Right cardiac atrium (tissue), 5 donors: ENCODE data around the gene ADAM8. TPM values are rescaled to one million over a fixed set of nuclear protein-coding genes. Genes with fewer than 3 reads are reported as not detected.

Source experiments
- ATAC-seq, 2 donors: fragments of 200-7000 bp; cut with Tn5 transposase; one replicate each; pipeline versions ENCODE4 v1.8.0 to v1.9.1; 2020; ENCODE audit warnings: moderate library complexity in 2 of 2, mild to moderate bottlenecking in 1 of 2
- DNase-seq, 3 donors: peaks; one replicate each; pipeline ENCODE4 v3.0.0-alpha.2; 2020
- H3K27ac ChIP-seq: one replicate; pipeline ENCODE4 v1.5.1; 2013; ENCODE audit warnings: mild to moderate bottlenecking, low read length, control low read depth, moderate library complexity
- H3K27me3 ChIP-seq: one replicate; pipeline ENCODE4 v1.6.1; 2013; ENCODE audit not compliant: control insufficient read depth, insufficient read depth
- H3K4me1 ChIP-seq: one replicate; pipeline ENCODE4 v1.6.1; 2013; ENCODE audit warnings: low read length; ENCODE audit not compliant: control insufficient read depth, insufficient read depth
- H3K4me3 ChIP-seq: one replicate; pipeline ENCODE4 v1.5.1; 2013; ENCODE audit warnings: low read length, control low read depth
- H3K9me3 ChIP-seq: one replicate; pipeline ENCODE4 v1.6.1; 2013; ENCODE audit warnings: low read length; ENCODE audit not compliant: control insufficient read depth
- WGBS: extraction: QIAGEN DNeasy Blood & Tissue Kit; methylation state at CpG from one replicate; pipeline ENCODE4 v1.1.7; 2013; 5-methylcytosine and 5-hydroxymethylcytosine counted together
- intact Hi-C, 4 donors: fragments of 100-400 bp; cut with DNase I; formaldehyde crosslinking; loops; one replicate each; pipeline versions ENCODE4 v1.11.0 to v1.14.0; 2022 to 2023
- polyA plus RNA-seq: library from polyadenylated mRNA; stranded (reverse); fragments of 200-250 nt; gene quantifications from one replicate; pipeline ENCODE4 v1.2.3, GENCODE V29; 2013
- total RNA-seq, 4 donors: library from RNA; stranded (reverse); fragmentation: NEBNext Ultra II Directional; extraction: Animal tissue kit (Norgen Biotek cat#: 25700); gene quantifications; one replicate each; pipeline ENCODE4 v1.2.1, GENCODE V29; 2021
- donor health status: healthy with polysubstance abuse.
- donor health status: DM: no; HTN: yes; CAD: no.
- donor health status: DM: no; HTN: no; CAD: no.
- donor health status: DM: no; HTN: yes; CAD: no; lungs with severe emphysema.
- donor health status: DM: yes; HTN: yes; CAD: no.

ADAM8 gene
- total and polyA plus RNA-seq, 5 donors = 0.50 to 2.1 (median 1.4) TPM

GRCh38 chr10:133281628-133282372 is 5.1 kb upstream of the ADAM8 start:
- ATAC-seq (no peak), DNase-seq (peak in 1 of 3 donors; percentile 40)
- no peak overlapping the region for H3K4me3 ChIP-seq
- H3K9me3 ChIP-seq = no peaks in the 10 kb centered on the region
- intact Hi-C loops = no loop called here
- H3K4me1 ChIP-seq = no peaks in the 10 kb centered on the region
- WGBS = 92% methylated on average over 38 of the region's 38 CpGs
- no peaks in the 10 kb centered on the region for H3K27me3 ChIP-seq
- H3K27ac ChIP-seq = no peak overlapping the region

DNA sequence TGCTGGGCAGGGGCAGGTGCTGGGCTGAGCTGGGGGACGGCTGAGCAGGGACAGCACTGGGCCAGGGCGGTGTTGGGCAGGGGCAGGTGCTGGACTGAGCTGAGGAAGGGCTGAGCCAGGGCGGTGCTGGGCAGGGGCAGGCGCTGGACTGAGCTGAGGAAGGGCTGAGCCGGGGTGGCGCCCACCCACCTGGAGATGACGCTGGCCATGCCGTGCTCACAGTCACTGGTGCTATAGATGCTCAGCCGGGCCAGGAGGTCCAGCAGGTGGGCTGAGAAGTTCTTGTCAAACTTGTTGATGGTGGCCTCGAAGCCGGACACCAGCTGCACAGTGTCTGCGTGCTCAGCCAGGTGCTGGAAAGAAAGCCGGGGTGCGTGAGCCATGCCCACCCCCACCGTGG is 4.4 kb upstream of the ADAM8 start:
- Histone ChIP-seq H3K4me1 (no peaks in the 10 kb centered on the region), H3K4me3 (no peak overlapping the region), H3K27me3 (no peaks in the 10 kb centered on the region), H3K9me3 (no peaks in the 10 kb centered on the region), H3K27ac (no peak overlapping the region)
- intact Hi-C loops = no loop called here
- ATAC-seq = no peak
- no peak for DNase-seq
- WGBS = 95% methylated on average over 15 of the region's 15 CpGs

- DNase-seq (peak in 1 of 3 donors; percentile 54), ATAC-seq (no peak)
- intact Hi-C loops = no loop called here
- Histone ChIP-seq H3K9me3 (no peaks in the 10 kb centered on the region), H3K27ac (no peak overlapping the region), H3K4me1 (no peaks in the 10 kb centered on the region), H3K4me3 (no peak overlapping the region), H3K27me3 (no peaks in the 10 kb centered on the region)
- 96% methylated on average over 10 of the region's 10 CpGs for WGBS
Observed at GRCh38 chr10:133280391-133281059, 3.9 kb upstream of the ADAM8 start.

DNA sequence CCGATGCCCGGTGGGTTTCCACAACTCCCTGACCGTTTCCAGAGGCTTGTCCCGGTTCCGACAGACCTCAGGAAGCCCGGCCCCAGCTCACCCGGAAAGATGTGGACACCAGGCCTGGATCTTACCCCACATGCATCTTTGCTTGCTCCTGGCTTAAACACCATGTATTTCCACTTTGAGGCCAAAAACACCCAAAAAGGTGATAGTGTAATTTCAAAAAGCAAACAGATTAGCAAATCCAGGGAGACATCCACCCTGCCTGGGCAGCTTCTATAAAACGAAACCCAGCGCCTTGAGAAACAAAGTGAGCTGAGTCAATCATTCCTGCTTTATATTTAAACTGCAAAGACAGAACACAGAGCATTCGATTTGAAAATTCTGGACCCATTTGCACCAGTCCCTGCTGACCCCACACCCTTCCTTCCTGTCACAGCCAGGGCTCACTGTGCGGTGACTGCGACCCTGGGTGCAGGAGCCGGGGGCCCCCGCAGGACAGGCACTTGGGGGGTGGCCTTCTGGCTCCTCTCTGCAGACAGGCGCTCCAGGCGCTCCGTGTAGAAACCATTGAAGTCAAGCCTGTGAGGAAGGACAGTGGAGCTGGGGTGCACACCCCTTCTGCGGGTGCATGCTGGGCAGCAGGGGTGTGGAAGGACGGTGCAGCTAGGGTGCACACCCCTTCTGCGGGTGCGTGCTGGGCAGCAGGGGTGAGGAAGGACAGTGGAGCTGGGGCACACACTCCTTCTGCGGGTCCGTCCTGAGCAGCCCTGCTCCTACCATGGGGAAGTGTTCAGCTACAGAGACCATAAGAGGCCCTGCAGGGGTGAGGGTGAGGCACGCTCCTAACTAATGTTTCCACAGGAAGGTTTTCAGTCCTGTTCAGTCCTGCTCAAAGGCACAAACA is 2.9 kb upstream of the ADAM8 start:
- H3K4me1 ChIP-seq = no peaks in the 10 kb centered on the region
- H3K27me3 ChIP-seq = no peaks in the 10 kb centered on the region
- H3K9me3 ChIP-seq = no peaks in the 10 kb centered on the region
- H3K27ac ChIP-seq = no peak overlapping the region
- H3K4me3 ChIP-seq = no peak overlapping the region
- DNase-seq (peak in 1 of 3 donors; percentile 47), ATAC-seq (no peak)
- intact Hi-C loops = no loop called here
- 78% methylated on average over 24 of the region's 24 CpGs for WGBS

GRCh38 chr10:133278577-133279265 is 2.1 kb upstream of the ADAM8 start:
- H3K4me1 ChIP-seq = no peaks in the 10 kb centered on the region
- DNase-seq = peak in 2 of 3 donors; percentile 74 to 80
- no peaks in the 10 kb centered on the region for H3K27me3 ChIP-seq

GRCh38 chr10:133277993-133278576 is 1.4 kb upstream of the ADAM8 start:
- intact Hi-C loops = no loop called here
- no peaks in the 10 kb centered on the region for H3K27me3 ChIP-seq
- H3K9me3 ChIP-seq = no peaks in the 10 kb centered on the region
- 71% methylated on average over 12 of the region's 12 CpGs for WGBS
- no peak overlapping the region for H3K4me3 ChIP-seq
- peak in 2 of 3 donors; percentile 22 to 53 for DNase-seq
- H3K4me1 ChIP-seq = no peaks in the 10 kb centered on the region
- ATAC-seq = no peak
- no peak overlapping the region for H3K27ac ChIP-seq

More at GRCh38 chr10:133278577-133279265, 2.1 kb upstream of the ADAM8 start:
- no peaks in the 10 kb centered on the region for H3K9me3 ChIP-seq
- WGBS = 65% methylated on average over 19 of the region's 19 CpGs
- no peak overlapping the region for H3K4me3 ChIP-seq
- intact Hi-C loops = no loop called here
- ATAC-seq = peak; percentile 10 to 22
- H3K27ac ChIP-seq = no peak overlapping the region

- H3K4me3 ChIP-seq = no peak overlapping the region
- ATAC-seq (no peak), DNase-seq (peak; percentile 15 to 59 (median 54))
- no peaks in the 10 kb centered on the region for H3K27me3 ChIP-seq
- intact Hi-C loops = no loop called here
- no peaks in the 10 kb centered on the region for H3K4me1 ChIP-seq
- H3K27ac ChIP-seq = no peak overlapping the region
- no peaks in the 10 kb centered on the region for H3K9me3 ChIP-seq
- 63% methylated on average over 25 of the region's 25 CpGs for WGBS
Observed at GRCh38 chr10:133277277-133277992, 767 bp upstream of the ADAM8 start.

- intact Hi-C loops = no loop called here
- 30% methylated on average over 6 of the region's 6 CpGs for WGBS
- ATAC-seq (no peak), DNase-seq (peak in 1 of 3 donors; percentile 41)
- Histone ChIP-seq H3K4me3 (no peak overlapping the region), H3K9me3 (no peaks in the 10 kb centered on the region), H3K4me1 (no peaks in the 10 kb centered on the region), H3K27ac (no peak overlapping the region), H3K27me3 (no peaks in the 10 kb centered on the region)
Observed at GRCh38 chr10:133276100-133276434, 601 bp downstream of the ADAM8 start.

- 35% methylated on average over 12 of the region's 12 CpGs for WGBS
- Histone ChIP-seq H3K4me1 (no peaks in the 10 kb centered on the region), H3K27ac (no peak overlapping the region), H3K27me3 (no peaks in the 10 kb centered on the region), H3K4me3 (no peak overlapping the region), H3K9me3 (no peaks in the 10 kb centered on the region)
- DNase-seq (peak in 1 of 3 donors; percentile 20), ATAC-seq (no peak)
- intact Hi-C loops = no loop called here
Observed at GRCh38 chr10:133275684-133276092, 980 bp downstream of the ADAM8 start.
